Activated CD8-positive, alpha-beta T cell treated with anti-CD3 and anti-CD28 coated beads for 36 hours (primary cell): ENCODE measurements around the gene CAB39. TPM values are rescaled to one million over a fixed set of nuclear protein-coding genes. Genes with fewer than 3 reads are reported as not detected.
A peak's percentile ranks its signal among the peaks of the same experiment; 100 is the strongest.

Experiments used
- ATAC-seq: fragments of 200-7000 bp; cut with Tn5 transposase; one replicate; pipeline ENCODE4 v1.10.0; 2021; ENCODE audit warnings: mild to moderate bottlenecking, moderate library complexity
- CTCF ChIA-PET: fragments of 350-600 bp; sonication (Branson Sonifier 250); formaldehyde crosslinking; loops from one replicate; lab custom pipeline; 2021; ENCODE audit warnings: antibody characterized with exemption; lab: Charles Lee
- POLR2A ChIA-PET: fragments of 350-600 bp; sonication (Branson Sonifier 250); formaldehyde crosslinking; loops from one replicate; lab custom pipeline; 2021; ENCODE audit warnings: antibody characterized with exemption; lab: Charles Lee
- DNase-seq: peaks from one replicate; pipeline ENCODE4 v3.0.0-alpha.2; 2020
- H3K27ac Mint-ChIP-seq: one replicate; pipeline ENCODE4 v1.8.0; 2021; ENCODE audit warnings: mild to moderate bottlenecking, mixed read lengths
- H3K27me3 Mint-ChIP-seq: one replicate; pipeline ENCODE4 v1.8.0; 2021; ENCODE audit warnings: mixed read lengths
- H3K36me3 Mint-ChIP-seq: one replicate; pipeline ENCODE4 v1.8.0; 2021; ENCODE audit warnings: low read depth, mixed read lengths
- H3K4me1 Mint-ChIP-seq: one replicate; pipeline ENCODE4 v1.8.0; 2021; ENCODE audit warnings: low read depth, mixed read lengths
- H3K4me3 Mint-ChIP-seq: one replicate; pipeline ENCODE4 v1.8.0; 2021; ENCODE audit warnings: mild to moderate bottlenecking, moderate library complexity, mixed read lengths
- H3K9me3 Mint-ChIP-seq: one replicate; pipeline ENCODE4 v1.8.0; 2021; ENCODE audit warnings: mixed read lengths
- intact Hi-C: fragments of 100-400 bp; cut with micrococcal nuclease; formaldehyde crosslinking; loops from one replicate; pipeline ENCODE4 v1.10.0; 2022
- total RNA-seq, 2 experiments: library from RNA; stranded (reverse); gene quantifications; one replicate each; pipeline ENCODE4 v1.2.3, GENCODE V29; 2021
- TF ChIP-seq, protein P1 (sequence below): fragments of 200-600 bp; IDR thresholded peaks from one replicate; pipeline ENCODE4 v1.8.0; 2022; ENCODE audit warnings: antibody characterized with exemption, mild to moderate bottlenecking

CAB39 gene
- total RNA-seq, 2 experiments from 2014 or later = 119 to 120 TPM

- H3K4me3 Mint-ChIP-seq = no peak overlapping the region
- ATAC-seq (no peak), DNase-seq (no peak)
- H3K4me1 Mint-ChIP-seq = peaks cover 59% of the 10 kb centered on the region
- ChIA-PET POLR2A (interaction anchor here (1.0 to 1.1 kb wide), 2 partner anchors 23 to 71 kb away, joined by 3 read pairs; no protein-coding TSS in a partner anchor), CTCF (interaction anchor here (0.6 to 2.2 kb wide), 18 partner anchors 9 to 50 kb away, joined by 3 to 14 read pairs (median 4); partner anchors contain the start of gene CAB39)
- intact Hi-C loops = no loop called here
- H3K36me3 Mint-ChIP-seq = peaks cover 64% of the 10 kb centered on the region
- TF ChIP-seq, protein P1, sequence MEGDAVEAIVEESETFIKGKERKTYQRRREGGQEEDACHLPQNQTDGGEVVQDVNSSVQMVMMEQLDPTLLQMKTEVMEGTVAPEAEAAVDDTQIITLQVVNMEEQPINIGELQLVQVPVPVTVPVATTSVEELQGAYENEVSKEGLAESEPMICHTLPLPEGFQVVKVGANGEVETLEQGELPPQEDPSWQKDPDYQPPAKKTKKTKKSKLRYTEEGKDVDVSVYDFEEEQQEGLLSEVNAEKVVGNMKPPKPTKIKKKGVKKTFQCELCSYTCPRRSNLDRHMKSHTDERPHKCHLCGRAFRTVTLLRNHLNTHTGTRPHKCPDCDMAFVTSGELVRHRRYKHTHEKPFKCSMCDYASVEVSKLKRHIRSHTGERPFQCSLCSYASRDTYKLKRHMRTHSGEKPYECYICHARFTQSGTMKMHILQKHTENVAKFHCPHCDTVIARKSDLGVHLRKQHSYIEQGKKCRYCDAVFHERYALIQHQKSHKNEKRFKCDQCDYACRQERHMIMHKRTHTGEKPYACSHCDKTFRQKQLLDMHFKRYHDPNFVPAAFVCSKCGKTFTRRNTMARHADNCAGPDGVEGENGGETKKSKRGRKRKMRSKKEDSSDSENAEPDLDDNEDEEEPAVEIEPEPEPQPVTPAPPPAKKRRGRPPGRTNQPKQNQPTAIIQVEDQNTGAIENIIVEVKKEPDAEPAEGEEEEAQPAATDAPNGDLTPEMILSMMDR = no peak
- H3K27ac Mint-ChIP-seq = no peak overlapping the region
- no peaks in the 10 kb centered on the region for H3K27me3 Mint-ChIP-seq
- no peaks in the 10 kb centered on the region for H3K9me3 Mint-ChIP-seq
Measured at GRCh38 chr2:230761704-230762103, 49.1 kb downstream of the CAB39 start.

- H3K9me3 Mint-ChIP-seq = no peaks in the 10 kb centered on the region
- no peak overlapping the region for H3K27ac Mint-ChIP-seq
- H3K4me3 Mint-ChIP-seq = no peak overlapping the region
- intact Hi-C loops = no loop called here
- ChIA-PET CTCF (interaction anchor here (0.6 to 2.2 kb wide), 18 partner anchors 8 to 50 kb away, joined by 3 to 14 read pairs (median 4); partner anchors contain the start of gene CAB39), POLR2A (interaction anchor here (0.9 to 1.1 kb wide), 3 partner anchors 22 to 72 kb away, joined by 3 read pairs; no protein-coding TSS in a partner anchor)
- peaks cover 59% of the 10 kb centered on the region for H3K4me1 Mint-ChIP-seq
- no peaks in the 10 kb centered on the region for H3K27me3 Mint-ChIP-seq
- DNase-seq (peak; percentile 53), ATAC-seq (peak; percentile 92)
- TF ChIP-seq, protein P1 = peak; percentile 44
- H3K36me3 Mint-ChIP-seq = peaks cover 70% of the 10 kb centered on the region
Measured at GRCh38 chr2:230762317-230762896, 49.8 kb downstream of the CAB39 start.

DNA sequence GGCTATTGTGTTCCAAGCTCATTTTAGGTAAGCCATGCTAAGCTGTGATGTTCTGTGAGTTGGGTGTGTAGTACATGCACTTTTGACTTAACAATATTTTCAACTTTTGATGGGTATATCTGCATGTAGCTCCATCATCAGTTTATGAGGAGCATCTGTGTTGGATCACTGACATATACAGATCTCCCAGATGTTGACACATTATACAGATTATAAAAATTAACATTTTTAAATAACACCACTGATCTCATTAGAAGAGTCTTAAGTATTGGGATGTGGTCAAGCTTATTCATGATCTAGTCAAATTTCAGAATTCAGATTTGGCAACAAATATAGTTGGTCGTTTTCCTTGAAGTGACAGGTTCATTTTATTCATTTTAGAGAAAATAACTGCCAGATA is 51.7 kb downstream of the CAB39 start:
- Mint-ChIP-seq H3K4me1 (peaks cover 60% of the 10 kb centered on the region), H3K9me3 (no peaks in the 10 kb centered on the region), H3K36me3 (peaks cover 76% of the 10 kb centered on the region), H3K4me3 (no peak overlapping the region), H3K27me3 (no peaks in the 10 kb centered on the region), H3K27ac (no peak overlapping the region)
- intact Hi-C loops = no loop called here
- DNase-seq (no peak), ATAC-seq (no peak)
- ChIA-PET CTCF (interaction anchor here (1.3 kb wide), 2 partner anchors 8 to 34 kb away, joined by 3 read pairs; no protein-coding TSS in a partner anchor), POLR2A (interaction anchor here (0.8 to 1.4 kb wide), 2 partner anchors 23 to 30 kb away, joined by 3 read pairs; no protein-coding TSS in a partner anchor)
- TF ChIP-seq, protein P1 = no peak

DNA sequence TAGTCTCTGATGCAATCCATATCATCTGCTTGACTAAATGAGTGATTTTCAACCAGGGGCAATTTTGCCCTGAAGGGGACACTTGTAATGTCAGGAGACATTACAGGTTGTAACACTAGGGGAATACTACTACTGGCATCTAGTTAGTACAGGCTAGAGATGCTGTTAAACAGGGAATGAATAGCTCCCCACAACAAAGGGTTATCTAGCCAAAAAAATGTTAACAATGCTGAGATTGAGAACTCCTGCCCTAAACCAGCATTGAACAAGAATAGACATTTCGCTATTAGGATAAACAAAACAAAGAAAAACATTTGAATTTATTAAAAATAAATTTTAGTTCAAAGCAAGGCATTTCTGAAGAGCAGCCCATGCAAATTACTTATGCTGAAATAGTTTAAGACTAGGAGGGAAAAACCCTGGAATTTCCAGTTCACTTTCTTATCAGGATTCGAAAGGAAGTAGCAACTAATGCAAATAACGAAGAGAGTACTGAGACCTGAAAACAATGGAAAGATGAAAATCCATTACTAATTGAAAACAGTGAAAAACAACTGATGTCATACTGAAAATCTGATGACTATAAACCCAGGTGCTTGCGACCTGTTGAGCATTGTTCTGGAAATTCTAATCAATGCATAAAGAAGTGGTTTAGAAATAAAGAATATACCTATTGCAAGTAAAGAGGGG is 53.1 kb downstream of the CAB39 start:
- DNase-seq (no peak), ATAC-seq (no peak)
- Mint-ChIP-seq H3K27ac (peak overlapping the region; percentile 68), H3K27me3 (no peaks in the 10 kb centered on the region), H3K4me3 (no peak overlapping the region), H3K9me3 (no peaks in the 10 kb centered on the region), H3K4me1 (peaks cover 62% of the 10 kb centered on the region), H3K36me3 (peaks cover 74% of the 10 kb centered on the region)
- intact Hi-C loops = no loop called here
- ChIA-PET POLR2A (interaction anchor here (0.5 kb wide), 1 partner anchor 23 kb away, joined by 3 read pairs; no protein-coding TSS in a partner anchor), CTCF (interaction anchor here (1.3 kb wide), 1 partner anchor 7 kb away, joined by 3 read pairs; no protein-coding TSS in a partner anchor)
- TF ChIP-seq, protein P1 = no peak
